ENCODE results near the gene SMG9.

DNA sequence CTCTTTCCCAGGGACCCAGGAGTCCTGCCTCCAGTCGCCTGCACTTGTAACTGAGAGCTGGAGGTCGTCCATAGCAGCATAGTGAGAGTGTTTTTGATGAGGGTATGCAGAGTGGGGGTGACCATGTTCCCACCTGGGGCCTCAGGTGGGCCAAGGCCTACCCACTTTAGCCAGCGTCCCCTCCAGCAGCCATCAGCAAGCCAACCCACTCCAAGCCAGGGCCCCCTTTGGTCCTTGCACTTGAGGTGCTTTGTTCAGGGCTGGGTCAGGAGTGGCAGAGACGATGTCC is 11.9 kb upstream of the SMG9 start:
- TF ChIP-seq ZNF18 (tag by site-specific recombination; IDR thresholded peaks at IDR 0.05) (no peak), HOXD13 (CRISPR knock-in tag; IDR thresholded peaks at IDR 0.05; ENCODE audit: borderline replicate concordance) (no peak), ZNF664 (tag by site-specific recombination; IDR thresholded peaks at IDR 0.05) (no peak), ZNF704 (tag by site-specific recombination; IDR thresholded peaks at IDR 0.05) (no peak), ZNF10 (tag by site-specific recombination; IDR thresholded peaks at IDR 0.05) (no peak), ZNF626 (tag by site-specific recombination; IDR thresholded peaks at IDR 0.05) (no peak), ZNF843 (tag by site-specific recombination; IDR thresholded peaks at IDR 0.05) (no peak), ZNF292 (tag by site-specific recombination; IDR thresholded peaks at IDR 0.05; ENCODE audit: borderline replicate concordance, low read depth) (no peak), ZNF654 (tag by site-specific recombination; IDR thresholded peaks at IDR 0.05; ENCODE audit: low read depth) (no peak), ZNF660 (tag by site-specific recombination; IDR thresholded peaks at IDR 0.05) (no peak)
- TF ChIP-seq, protein P1, sequence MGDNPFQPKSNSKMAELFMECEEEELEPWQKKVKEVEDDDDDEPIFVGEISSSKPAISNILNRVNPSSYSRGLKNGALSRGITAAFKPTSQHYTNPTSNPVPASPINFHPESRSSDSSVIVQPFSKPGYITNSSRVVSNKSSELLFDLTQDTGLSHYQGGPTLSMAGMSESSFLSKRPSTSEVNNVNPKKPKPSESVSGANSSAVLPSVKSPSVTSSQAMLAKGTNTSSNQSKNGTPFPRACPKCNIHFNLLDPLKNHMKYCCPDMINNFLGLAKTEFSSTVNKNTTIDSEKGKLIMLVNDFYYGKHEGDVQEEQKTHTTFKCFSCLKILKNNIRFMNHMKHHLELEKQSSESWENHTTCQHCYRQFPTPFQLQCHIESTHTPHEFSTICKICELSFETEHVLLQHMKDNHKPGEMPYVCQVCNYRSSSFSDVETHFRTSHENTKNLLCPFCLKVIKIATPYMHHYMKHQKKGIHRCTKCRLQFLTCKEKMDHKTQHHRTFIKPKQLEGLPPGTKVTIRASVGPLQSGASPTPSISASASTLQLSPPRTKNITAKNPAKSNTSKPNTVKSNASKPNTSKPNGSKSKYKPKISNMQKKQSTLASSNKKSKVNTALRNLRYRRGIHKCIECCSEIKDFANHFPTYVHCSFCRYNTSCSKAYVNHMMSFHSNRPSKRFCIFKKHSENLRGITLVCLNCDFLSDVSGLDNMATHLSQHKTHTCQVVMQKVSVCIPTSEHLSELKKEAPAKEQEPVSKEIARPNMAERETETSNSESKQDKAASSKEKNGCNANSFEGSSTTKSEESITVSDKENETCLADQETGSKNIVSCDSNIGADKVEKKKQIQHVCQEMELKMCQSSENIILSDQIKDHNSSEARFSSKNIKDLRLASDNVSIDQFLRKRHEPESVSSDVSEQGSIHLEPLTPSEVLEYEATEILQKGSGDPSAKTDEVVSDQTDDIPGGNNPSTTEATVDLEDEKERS (tag by site-specific recombination; IDR thresholded peaks at IDR 0.05), result no peak
- TF ChIP-seq, protein P2, sequence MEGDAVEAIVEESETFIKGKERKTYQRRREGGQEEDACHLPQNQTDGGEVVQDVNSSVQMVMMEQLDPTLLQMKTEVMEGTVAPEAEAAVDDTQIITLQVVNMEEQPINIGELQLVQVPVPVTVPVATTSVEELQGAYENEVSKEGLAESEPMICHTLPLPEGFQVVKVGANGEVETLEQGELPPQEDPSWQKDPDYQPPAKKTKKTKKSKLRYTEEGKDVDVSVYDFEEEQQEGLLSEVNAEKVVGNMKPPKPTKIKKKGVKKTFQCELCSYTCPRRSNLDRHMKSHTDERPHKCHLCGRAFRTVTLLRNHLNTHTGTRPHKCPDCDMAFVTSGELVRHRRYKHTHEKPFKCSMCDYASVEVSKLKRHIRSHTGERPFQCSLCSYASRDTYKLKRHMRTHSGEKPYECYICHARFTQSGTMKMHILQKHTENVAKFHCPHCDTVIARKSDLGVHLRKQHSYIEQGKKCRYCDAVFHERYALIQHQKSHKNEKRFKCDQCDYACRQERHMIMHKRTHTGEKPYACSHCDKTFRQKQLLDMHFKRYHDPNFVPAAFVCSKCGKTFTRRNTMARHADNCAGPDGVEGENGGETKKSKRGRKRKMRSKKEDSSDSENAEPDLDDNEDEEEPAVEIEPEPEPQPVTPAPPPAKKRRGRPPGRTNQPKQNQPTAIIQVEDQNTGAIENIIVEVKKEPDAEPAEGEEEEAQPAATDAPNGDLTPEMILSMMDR (tag by site-specific recombination; IDR thresholded peaks at IDR 0.05), result no peak
- TF ChIP-seq, protein P3, sequence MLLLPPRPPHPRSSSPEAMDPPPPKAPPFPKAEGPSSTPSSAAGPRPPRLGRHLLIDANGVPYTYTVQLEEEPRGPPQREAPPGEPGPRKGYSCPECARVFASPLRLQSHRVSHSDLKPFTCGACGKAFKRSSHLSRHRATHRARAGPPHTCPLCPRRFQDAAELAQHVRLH (tag by site-specific recombination; IDR thresholded peaks at IDR 0.05), result no peak
